HL-60 (cell line): ENCODE results near the gene DPEP2NB.

ENCODE experiments used
- POLR2AphosphoS5 ChIP-seq: IDR thresholded peaks from 2 replicates; pipeline ENCODE4 v1.6.1; 2012; ENCODE audit warnings: low read depth
- TF ChIP-seq, protein P1 (sequence below): IDR thresholded peaks from 2 replicates; pipeline ENCODE4 v1.6.1; 2012; ENCODE audit warnings: low read depth; ENCODE audit not compliant: insufficient replicate concordance

GRCh38 chr16:67999985-68000384, 15.7 kb downstream of the DPEP2NB start:
- no peak for TF ChIP-seq POLR2AphosphoS5
- TF ChIP-seq, protein P1, sequence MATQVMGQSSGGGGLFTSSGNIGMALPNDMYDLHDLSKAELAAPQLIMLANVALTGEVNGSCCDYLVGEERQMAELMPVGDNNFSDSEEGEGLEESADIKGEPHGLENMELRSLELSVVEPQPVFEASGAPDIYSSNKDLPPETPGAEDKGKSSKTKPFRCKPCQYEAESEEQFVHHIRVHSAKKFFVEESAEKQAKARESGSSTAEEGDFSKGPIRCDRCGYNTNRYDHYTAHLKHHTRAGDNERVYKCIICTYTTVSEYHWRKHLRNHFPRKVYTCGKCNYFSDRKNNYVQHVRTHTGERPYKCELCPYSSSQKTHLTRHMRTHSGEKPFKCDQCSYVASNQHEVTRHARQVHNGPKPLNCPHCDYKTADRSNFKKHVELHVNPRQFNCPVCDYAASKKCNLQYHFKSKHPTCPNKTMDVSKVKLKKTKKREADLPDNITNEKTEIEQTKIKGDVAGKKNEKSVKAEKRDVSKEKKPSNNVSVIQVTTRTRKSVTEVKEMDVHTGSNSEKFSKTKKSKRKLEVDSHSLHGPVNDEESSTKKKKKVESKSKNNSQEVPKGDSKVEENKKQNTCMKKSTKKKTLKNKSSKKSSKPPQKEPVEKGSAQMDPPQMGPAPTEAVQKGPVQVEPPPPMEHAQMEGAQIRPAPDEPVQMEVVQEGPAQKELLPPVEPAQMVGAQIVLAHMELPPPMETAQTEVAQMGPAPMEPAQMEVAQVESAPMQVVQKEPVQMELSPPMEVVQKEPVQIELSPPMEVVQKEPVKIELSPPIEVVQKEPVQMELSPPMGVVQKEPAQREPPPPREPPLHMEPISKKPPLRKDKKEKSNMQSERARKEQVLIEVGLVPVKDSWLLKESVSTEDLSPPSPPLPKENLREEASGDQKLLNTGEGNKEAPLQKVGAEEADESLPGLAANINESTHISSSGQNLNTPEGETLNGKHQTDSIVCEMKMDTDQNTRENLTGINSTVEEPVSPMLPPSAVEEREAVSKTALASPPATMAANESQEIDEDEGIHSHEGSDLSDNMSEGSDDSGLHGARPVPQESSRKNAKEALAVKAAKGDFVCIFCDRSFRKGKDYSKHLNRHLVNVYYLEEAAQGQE: no peak
